ENCODE data around the gene NALCN. TPM values are rescaled to one million over a fixed set of nuclear protein-coding genes. Genes with fewer than 3 reads are reported as not detected.

NALCN gene
- 1.6 and 2.2 TPM in 2 replicates for polyA plus RNA-seq (2011; rRNA removed)
- polyA minus RNA-seq (2011; rRNA and poly(A)+ RNA removed), result 2.3 and 2.5 TPM in 2 replicates

DNA sequence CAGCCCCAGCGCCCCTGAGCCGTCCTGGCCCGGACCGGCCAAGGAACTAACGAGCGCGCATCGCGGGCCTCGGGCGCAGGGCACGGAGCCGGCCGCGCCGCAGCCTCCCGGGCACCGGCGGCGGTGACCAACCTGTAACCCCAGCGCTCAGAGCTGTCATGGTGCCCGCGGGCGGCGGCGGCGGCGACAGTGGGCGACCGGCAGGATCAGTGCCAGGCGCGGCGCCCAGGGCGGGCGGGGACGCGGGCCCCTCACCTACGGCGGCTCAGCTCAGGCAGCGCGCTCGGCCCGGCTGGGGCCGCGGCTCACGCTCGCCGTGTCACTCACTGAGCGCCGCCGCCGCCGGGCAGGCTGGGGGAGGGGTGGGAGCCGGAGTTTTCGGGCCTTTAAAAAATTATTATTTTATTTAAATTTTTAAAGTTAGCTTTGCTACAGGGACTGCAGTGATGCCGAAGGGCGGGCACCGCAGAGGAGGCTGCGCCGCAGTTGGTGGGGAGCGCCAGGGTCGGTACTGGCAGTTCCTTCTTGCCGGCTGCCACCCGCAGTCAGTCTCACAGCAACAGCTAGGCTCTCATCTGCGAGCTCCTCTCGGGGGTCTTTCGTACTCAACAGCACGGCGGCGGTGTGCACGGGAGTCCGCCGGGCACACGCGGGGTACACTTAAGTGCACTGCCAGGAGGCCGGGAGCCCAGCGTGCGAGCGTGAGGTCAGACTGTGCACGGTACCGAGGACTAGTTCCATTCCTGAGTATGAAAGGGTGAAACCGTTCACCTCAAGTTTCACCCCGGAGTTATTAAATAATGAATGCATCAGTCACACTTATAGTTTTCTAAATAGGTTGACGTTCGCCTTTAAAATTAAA, at the start of gene NALCN:
Gene NALCN (minus strand): TSS at position 328 of the 862 bp plus-strand sequence. CDS start 17,382 bp downstream, outside the sequence.
- no peak within 1 kb of the TSS for H3K27ac ChIP-seq (ENCODE audit: low read depth, low read length)
- POLR2A ChIA-PET, result interaction anchor here (1.0 kb wide), 1 partner anchor 20 kb away, joined by 3 read pairs; no protein-coding TSS in a partner anchor

DNA sequence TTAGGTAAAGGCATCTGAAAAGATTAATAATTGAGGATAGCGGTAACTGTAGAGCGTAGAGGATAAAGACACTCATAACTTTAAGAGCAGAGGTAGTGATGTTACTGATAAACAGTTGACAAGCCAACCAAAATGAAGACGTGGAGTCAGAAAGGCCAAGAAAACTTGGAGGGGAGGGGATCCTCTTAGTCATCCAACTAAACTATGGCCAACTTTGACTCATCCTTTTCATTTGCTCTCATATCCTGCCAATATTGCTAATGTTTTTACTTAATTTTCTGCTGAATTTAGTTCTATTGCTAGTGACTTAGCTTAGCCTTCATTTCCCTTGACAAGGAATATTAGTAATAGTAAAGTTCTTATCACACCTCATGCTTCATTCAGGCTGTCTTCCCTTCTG, 49.6 kb upstream of the NALCN start:
- ChIA-PET POLR2A (no interaction called here), CTCF (interaction anchor here (12.7 kb wide), 1 partner anchor 321 kb away, joined by 180 read pairs; no protein-coding TSS in a partner anchor)
- Histone ChIP-seq H3K27me3 (ENCODE audit: control insufficient read depth, insufficient read depth, low read length) (no peaks in the 10 kb centered on the region), H3K27ac (ENCODE audit: low read depth, low read length) (no peak overlapping the region), H3K4me3 (ENCODE audit: low read depth, low read length) (no peak overlapping the region), H3K9me3 (ENCODE audit: control insufficient read depth, insufficient read depth, low read length) (no peaks in the 10 kb centered on the region)
- TF ChIP-seq, protein P1, sequence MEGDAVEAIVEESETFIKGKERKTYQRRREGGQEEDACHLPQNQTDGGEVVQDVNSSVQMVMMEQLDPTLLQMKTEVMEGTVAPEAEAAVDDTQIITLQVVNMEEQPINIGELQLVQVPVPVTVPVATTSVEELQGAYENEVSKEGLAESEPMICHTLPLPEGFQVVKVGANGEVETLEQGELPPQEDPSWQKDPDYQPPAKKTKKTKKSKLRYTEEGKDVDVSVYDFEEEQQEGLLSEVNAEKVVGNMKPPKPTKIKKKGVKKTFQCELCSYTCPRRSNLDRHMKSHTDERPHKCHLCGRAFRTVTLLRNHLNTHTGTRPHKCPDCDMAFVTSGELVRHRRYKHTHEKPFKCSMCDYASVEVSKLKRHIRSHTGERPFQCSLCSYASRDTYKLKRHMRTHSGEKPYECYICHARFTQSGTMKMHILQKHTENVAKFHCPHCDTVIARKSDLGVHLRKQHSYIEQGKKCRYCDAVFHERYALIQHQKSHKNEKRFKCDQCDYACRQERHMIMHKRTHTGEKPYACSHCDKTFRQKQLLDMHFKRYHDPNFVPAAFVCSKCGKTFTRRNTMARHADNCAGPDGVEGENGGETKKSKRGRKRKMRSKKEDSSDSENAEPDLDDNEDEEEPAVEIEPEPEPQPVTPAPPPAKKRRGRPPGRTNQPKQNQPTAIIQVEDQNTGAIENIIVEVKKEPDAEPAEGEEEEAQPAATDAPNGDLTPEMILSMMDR (IDR thresholded peaks at IDR 0.05; ENCODE audit: low read depth, low read length), result no peak
- no peak for DNase-seq (ENCODE audit: low read depth, low spot score)

More for the DNA sequence above, at the start of gene NALCN:
- Histone ChIP-seq H3K4me3 (ENCODE audit: low read depth, low read length) (peak within 1 kb of the TSS; percentile 63), H3K9me3 (ENCODE audit: control insufficient read depth, insufficient read depth, low read length) (no peaks in the 10 kb centered on the region; the same call in 1 of the 2 replicates), H3K27me3 (ENCODE audit: control insufficient read depth, insufficient read depth, low read length) (no peaks in the 10 kb centered on the region)
- CTCF ChIA-PET, result interaction anchor here (2.7 kb wide), 1 partner anchor 271 kb away, joined by 13 read pairs; no protein-coding TSS in a partner anchor
- no peak for DNase-seq (ENCODE audit: low read depth, low spot score)
- TF ChIP-seq, protein P1 (IDR thresholded peaks at IDR 0.05; ENCODE audit: low read depth, low read length), result no peak

DNA sequence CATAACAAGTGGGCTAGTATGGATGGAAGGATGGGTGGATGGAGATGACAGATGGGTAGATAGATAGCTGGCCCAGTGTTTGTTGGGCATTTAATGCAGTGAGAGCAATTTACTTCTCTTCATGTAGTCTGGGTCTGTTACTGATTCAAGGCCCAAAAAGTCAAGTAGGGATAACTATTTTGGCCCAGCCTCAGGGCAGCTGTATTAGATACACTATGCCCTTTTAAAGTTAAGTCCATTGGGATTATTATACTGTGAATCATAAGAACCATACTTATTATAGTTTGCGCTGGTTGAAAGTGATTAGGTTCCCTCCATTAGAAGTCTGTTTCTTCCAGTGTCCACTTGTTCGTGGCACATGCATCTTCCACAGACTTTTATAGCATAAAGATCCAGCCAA, 40.9 kb upstream of the NALCN start:
- DNase-seq (ENCODE audit: low read depth, low spot score), result no peak
- Histone ChIP-seq H3K9me3 (ENCODE audit: control insufficient read depth, insufficient read depth, low read length) (no peaks in the 10 kb centered on the region), H3K27me3 (ENCODE audit: control insufficient read depth, insufficient read depth, low read length) (no peaks in the 10 kb centered on the region), H3K4me3 (ENCODE audit: low read depth, low read length) (no peak overlapping the region), H3K27ac (ENCODE audit: low read depth, low read length) (no peak overlapping the region)
- ChIA-PET CTCF (interaction anchor here (1.0 to 1.2 kb wide), 3 partner anchors 17 to 312 kb away, joined by 3 to 4 read pairs (median 3); no protein-coding TSS in a partner anchor), POLR2A (no interaction called here)
- TF ChIP-seq, protein P1 (IDR thresholded peaks at IDR 0.05; ENCODE audit: low read depth, low read length), result no peak

DNA sequence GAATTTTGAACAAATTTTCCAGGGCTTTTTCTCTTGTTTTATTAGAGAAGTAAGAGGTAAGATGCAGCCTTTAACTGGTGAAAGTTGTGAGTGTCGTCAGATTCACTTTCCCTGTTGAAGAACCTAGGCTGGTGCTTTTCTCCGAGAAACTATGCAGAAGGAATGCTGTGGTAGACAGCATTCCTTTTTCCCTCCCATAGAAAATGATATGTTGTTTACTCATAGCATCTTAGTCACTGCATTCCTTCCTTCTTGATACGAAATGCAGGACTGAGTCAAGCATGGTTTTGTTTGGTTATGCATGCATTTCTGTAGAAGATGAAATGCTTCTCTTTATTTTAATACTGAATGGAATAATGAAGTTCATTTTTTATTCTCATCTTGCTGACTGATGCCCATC, 39.6 kb upstream of the NALCN start:
- peak overlapping the region; percentile 87 for H3K27ac ChIP-seq (ENCODE audit: low read depth, low read length)
- no peaks in the 10 kb centered on the region for H3K27me3 ChIP-seq (ENCODE audit: control insufficient read depth, insufficient read depth, low read length)
- POLR2A ChIA-PET, result no interaction called here
- H3K4me3 ChIP-seq (ENCODE audit: low read depth, low read length), result no peak overlapping the region
- TF ChIP-seq, protein P1 (IDR thresholded peaks at IDR 0.05; ENCODE audit: low read depth, low read length), result no peak
- H3K9me3 ChIP-seq (ENCODE audit: control insufficient read depth, insufficient read depth, low read length), result no peaks in the 10 kb centered on the region
- DNase-seq (ENCODE audit: low read depth, low spot score), result peak; percentile 79
- CTCF ChIA-PET, result interaction anchor here (2.3 kb wide), 1 partner anchor 311 kb away, joined by 8 read pairs; no protein-coding TSS in a partner anchor

DNA sequence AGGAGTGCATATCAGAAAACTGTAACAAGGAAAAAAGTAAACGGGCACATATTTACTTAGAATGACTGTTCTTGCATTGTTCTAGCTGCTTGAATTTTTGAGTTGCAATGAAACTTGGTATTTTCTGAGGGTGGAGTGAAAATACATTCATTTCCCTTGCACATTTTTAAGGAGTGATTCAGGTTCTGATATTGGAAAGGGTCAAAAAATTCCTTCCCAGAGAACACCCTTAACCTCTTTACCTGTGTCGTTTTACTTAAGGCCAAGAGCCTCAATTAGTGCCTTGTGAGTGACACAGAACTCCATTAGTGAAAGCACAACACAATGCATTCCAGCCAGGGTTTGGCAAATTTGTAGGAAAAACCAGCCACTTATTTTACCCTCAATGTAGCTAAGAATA, 38.5 kb upstream of the NALCN start:
- Histone ChIP-seq H3K27ac (ENCODE audit: low read depth, low read length) (no peak overlapping the region), H3K27me3 (ENCODE audit: control insufficient read depth, insufficient read depth, low read length) (no peaks in the 10 kb centered on the region), H3K4me3 (ENCODE audit: low read depth, low read length) (no peak overlapping the region), H3K9me3 (ENCODE audit: control insufficient read depth, insufficient read depth, low read length) (no peaks in the 10 kb centered on the region)
- DNase-seq (ENCODE audit: low read depth, low spot score), result no peak
- TF ChIP-seq, protein P1 (IDR thresholded peaks at IDR 0.05; ENCODE audit: low read depth, low read length), result no peak
- ChIA-PET CTCF (interaction anchor here (0.6 to 2.3 kb wide), 2 partner anchors 12 to 310 kb away, joined by 4 to 8 read pairs; no protein-coding TSS in a partner anchor), POLR2A (no interaction called here)

All from AG04450 (cell line).